ENCODE measurements around the gene ZNF45.

GRCh38 chr19:43966079-43966694 lies 31.1 kb upstream of the ZNF45 start:
- TF ChIP-seq CTCF (IDR thresholded peaks at IDR 0.05; ENCODE audit: low read depth, low read length) = no peak
- TF ChIP-seq POLR2A (IDR thresholded peaks at IDR 0.05; ENCODE audit: extremely low read depth, insufficient read length) = no peak
- no peak for TF ChIP-seq MAX (IDR thresholded peaks at IDR 0.05; ENCODE audit: low read depth, low read length)
- no peak for TF ChIP-seq MYC (IDR thresholded peaks at IDR 0.05; ENCODE audit: low read depth, low read length)

Measured in NB4 (cell line).